ENCODE data around the gene AIRE. TPM values are rescaled to one million over a fixed set of nuclear protein-coding genes. Genes with fewer than 3 reads are reported as not detected.

The AIRE gene
- total and polyA plus RNA-seq, 2 of the 13 experiments (the other 11 are each of a cell fraction or from before 2014, with no cell fraction given): not detected

- FAIRE-seq (no peak), DNase-seq (ENCODE audit: low spot score) (peak; percentile 24), ATAC-seq (peak; percentile 31)
- peaks cover 9 to 26% of the 10 kb centered on the region in 2 experiments for H3K27me3 ChIP-seq (ENCODE audit: control insufficient read depth in 1 of 2, insufficient read depth in 2 of 2, low read length in 2 of 2)
- H3K9me3 ChIP-seq (ENCODE audit: low read length): no peaks in the 10 kb centered on the region
- H3K4me1 ChIP-seq (ENCODE audit: insufficient read depth, low read length): peaks cover 75% of the 10 kb centered on the region
- BruUV-seq (replicated peaks): TSS peak; percentile 76
- H2AFZ ChIP-seq (ENCODE audit: low read length): no peak within 1 kb of the TSS
- H3K4me3 ChIP-seq (replicated peaks in 1 of 3; ENCODE audit: insufficient read depth in 1 of 3, low read depth in 2 of 3, low read length in 3 of 3): peak within 1 kb of the TSS; percentile 66 to 80 (median 75)
- H4K20me1 ChIP-seq (ENCODE audit: insufficient read depth, low read length): peaks cover 11% of the 10 kb centered on the region; the same call in 1 of the 2 replicates
- in situ Hi-C loops (cut with HindIII; ENCODE audit: extremely low pct_ligation_motif_present, low pct_unique_long_range_greater_than_20kb) (loop anchor here (5.0 kb wide), 1 partner anchor 38 kb away; the partner anchor contains the start of gene CFAP410), intact Hi-C loops (cut with micrococcal nuclease; ENCODE audit: unreplicated experiment) (loop anchor here (10.0 kb wide), 1 partner anchor 185 kb away; no protein-coding TSS in a partner anchor)
- 0% methylated on average over 11 of the region's 94 CpGs for WGBS (ENCODE audit: low lambda C conversion rate)
- POLR2A ChIA-PET: interaction anchor here (2.2 kb wide), 1 partner anchor 206 kb away, joined by 6 read pairs; no protein-coding TSS in a partner anchor
- peak within 1 kb of the TSS; percentile 97 for H3K4me2 ChIP-seq (ENCODE audit: low read depth, low read length)
- peak within 1 kb of the TSS; percentile 88 for H3K9ac ChIP-seq (ENCODE audit: insufficient read depth, low read depth, low read length)
- peak within 1 kb of the TSS; percentile 87 for H3K27ac ChIP-seq (ENCODE audit: extremely low read length, insufficient read depth, low read length)
- peaks cover 20% of the 10 kb centered on the region for H3K79me2 ChIP-seq (ENCODE audit: insufficient read depth, low read length)
- CTCF ChIA-PET (ENCODE audit: low intra/inter-chr PET ratio, low total read pairs): no interaction called here
- H3K36me3 ChIP-seq (replicated peaks in 1 of 2; ENCODE audit: control insufficient read depth in 1 of 2, insufficient read depth in 2 of 2, low read length in 2 of 2): no peaks in the 10 kb centered on the region
- TF ChIP-seq ZNF740 (CRISPR knock-in tag; IDR thresholded peaks at IDR 0.05) (peak; percentile 39; the same call in 1 of the 2 replicates), FOXA3 (CRISPR knock-in tag; IDR thresholded peaks at IDR 0.05) (peak; percentile 15; the same call in 1 of the 2 replicates), HMGXB4 (CRISPR knock-in tag; IDR thresholded peaks at IDR 0.05; ENCODE audit: borderline replicate concordance in 1 of 2, low read depth in 1 of 2) (peak in 1 of 2 experiments; percentile 34; a peak in 2 of 4 replicates), ZNF724P (CRISPR knock-in tag; IDR thresholded peaks at IDR 0.05; ENCODE audit: borderline replicate concordance) (0 out of 2 replicates have a peak, but pooled peaks have one; percentile 81), PATZ1 (CRISPR knock-in tag; IDR thresholded peaks at IDR 0.05) (peak; percentile 86), ZZZ3 (CRISPR knock-in tag; IDR thresholded peaks at IDR 0.05; ENCODE audit: borderline replicate concordance) (0 out of 2 replicates have a peak, but pooled peaks have one; percentile 43), NCOA2 (CRISPR knock-in tag; IDR thresholded peaks at IDR 0.05) (peak; percentile 11; the same call in 1 of the 2 replicates), NR2F6 (IDR thresholded peaks at IDR 0.05) (no peak), NR2F6 (CRISPR knock-in tag; IDR thresholded peaks at IDR 0.05) (no peak), ZNF263 (CRISPR knock-in tag; IDR thresholded peaks at IDR 0.05) (peak; percentile 67), IKZF5 (CRISPR knock-in tag; IDR thresholded peaks at IDR 0.05) (0 out of 2 replicates have a peak, but pooled peaks have one; percentile 29), ZNF607 (CRISPR knock-in tag; IDR thresholded peaks at IDR 0.05; ENCODE audit: borderline replicate concordance) (peak; percentile 84; the same call in 1 of the 2 replicates), ZFX (CRISPR knock-in tag; IDR thresholded peaks at IDR 0.05; ENCODE audit: low read depth) (peak; percentile 87), ESRRA (CRISPR knock-in tag; IDR thresholded peaks at IDR 0.05; ENCODE audit: low read depth) (peak; percentile 33; the same call in 1 of the 2 replicates), ZNF121 (CRISPR knock-in tag; IDR thresholded peaks at IDR 0.05) (peak; percentile 65; the same call in 1 of the 2 replicates)
Observed at GRCh38 chr21:44299458-44300261, 14.0 kb downstream of the AIRE start, which contains the start of gene PFKL. PFKL (plus strand) TSS chr21:44300053; CDS start chr21:44300106, 53 bp downstream.

Data from HepG2 (cell line).